Medulla oblongata (tissue), 1 donor: ENCODE data around the gene FGF4.
A peak's percentile ranks its signal among the peaks of the same experiment; 100 is the strongest.

Source experiments
- DNase-seq: peaks from one replicate; pipeline ENCODE4 v3.0.0-alpha.2; 2015; ENCODE audit errors: extremely low spot score

Gene FGF4

GRCh38 chr11:69807106-69807815, 32.1 kb upstream of the FGF4 start:
- DNase-seq = no peak

GRCh38 chr11:69804769-69805508, 29.8 kb upstream of the FGF4 start:
- no peak for DNase-seq

- no peak for DNase-seq
These were observed 28.6 kb upstream of the FGF4 start for GRCh38 chr11:69803604-69804218.

- DNase-seq = no peak
These were observed 27.9 kb upstream of the FGF4 start for GRCh38 chr11:69803022-69803421.

- DNase-seq = no peak
These were observed 27.4 kb upstream of the FGF4 start for GRCh38 chr11:69802590-69802989.

GRCh38 chr11:69801513-69802335, 26.6 kb upstream of the FGF4 start:
- no peak for DNase-seq

- no peak for DNase-seq
These were observed 25.1 kb upstream of the FGF4 start for GRCh38 chr11:69800278-69800677.

- DNase-seq = no peak
These were observed 24.4 kb upstream of the FGF4 start for GRCh38 chr11:69799582-69799981.

- no peak for DNase-seq
These were observed 24.0 kb upstream of the FGF4 start for GRCh38 chr11:69799097-69799496.

GRCh38 chr11:69797737-69798528, 22.8 kb upstream of the FGF4 start:
- no peak for DNase-seq

GRCh38 chr11:69797156-69797555, 22.0 kb upstream of the FGF4 start:
- no peak for DNase-seq

- DNase-seq = no peak
These were observed 20.9 kb upstream of the FGF4 start for GRCh38 chr11:69796063-69796462.

GRCh38 chr11:69791276-69792180, 16.4 kb upstream of the FGF4 start:
- peak; percentile 33 for DNase-seq

GRCh38 chr11:69788956-69789355, 13.8 kb upstream of the FGF4 start:
- DNase-seq = no peak

- no peak for DNase-seq
These were observed 12.8 kb upstream of the FGF4 start for GRCh38 chr11:69787906-69788305.

- no peak for DNase-seq
These were observed 12.3 kb upstream of the FGF4 start for GRCh38 chr11:69787457-69787856.

GRCh38 chr11:69781241-69781640, 6.1 kb upstream of the FGF4 start:
- DNase-seq = no peak

- no peak for DNase-seq
These were observed 3.2 kb upstream of the FGF4 start for GRCh38 chr11:69778373-69778772.

- DNase-seq = no peak
These were observed 583 bp downstream of the FGF4 start for GRCh38 chr11:69774354-69775162.
